HK-2 (cell line): Measurements from ENCODE around the gene CTBP2.

Experiments used
- DNase-seq: peaks from one replicate; pipeline ENCODE4 v3.0.0-alpha.2; 2018; ENCODE audit not compliant: unreplicated experiment

Gene CTBP2

GRCh38 chr10:125010362-125010761 is 150.0 kb downstream of the CTBP2 start:
- DNase-seq: no peak

DNA sequence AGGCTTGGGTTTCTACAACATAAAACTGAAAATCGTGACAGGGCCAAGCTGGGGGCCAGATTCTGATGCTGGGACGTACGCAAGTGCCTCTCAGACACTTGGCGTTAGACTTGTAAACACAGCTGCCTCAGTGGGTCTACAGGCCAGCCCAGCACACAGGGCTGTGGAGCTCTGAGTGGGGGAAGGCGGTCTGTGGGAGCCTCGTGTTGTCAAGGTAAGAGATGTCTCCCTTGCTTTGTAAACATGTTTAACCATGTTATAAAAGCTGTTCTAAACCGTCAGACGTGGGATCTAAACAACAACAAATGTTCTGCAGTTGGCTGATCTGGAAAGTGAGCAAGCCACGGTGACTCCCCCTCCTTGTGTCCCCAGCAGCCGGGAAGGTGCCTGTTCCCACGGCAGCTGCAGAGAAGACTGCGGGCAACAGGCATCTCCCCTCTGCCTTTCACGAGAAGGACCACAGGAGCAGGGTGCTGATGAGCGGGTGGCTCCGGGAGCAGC is 150.7 kb downstream of the CTBP2 start:
- no peak for DNase-seq

- no peak for DNase-seq
These were observed 151.4 kb downstream of the CTBP2 start for GRCh38 chr10:125008689-125009638.

DNA sequence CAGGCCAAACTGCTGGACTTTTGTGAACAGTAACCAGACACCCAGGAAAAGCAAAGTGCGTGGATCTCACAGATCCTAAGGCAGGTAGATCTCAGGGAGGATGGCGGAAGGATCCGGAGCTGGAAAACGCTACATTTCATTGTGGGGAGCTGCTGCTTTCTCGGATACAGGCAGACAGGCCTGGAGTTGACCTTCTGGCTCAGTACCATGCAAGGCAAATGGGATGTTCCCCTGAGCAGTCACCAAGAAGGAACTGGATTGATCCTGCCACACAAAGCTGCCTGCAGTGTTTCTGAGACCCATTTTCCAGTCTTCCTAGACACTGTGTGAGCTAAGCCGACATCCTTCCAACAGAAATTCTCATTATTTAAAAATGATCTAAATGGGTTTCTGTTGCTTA is 152.9 kb downstream of the CTBP2 start:
- DNase-seq: no peak

DNA sequence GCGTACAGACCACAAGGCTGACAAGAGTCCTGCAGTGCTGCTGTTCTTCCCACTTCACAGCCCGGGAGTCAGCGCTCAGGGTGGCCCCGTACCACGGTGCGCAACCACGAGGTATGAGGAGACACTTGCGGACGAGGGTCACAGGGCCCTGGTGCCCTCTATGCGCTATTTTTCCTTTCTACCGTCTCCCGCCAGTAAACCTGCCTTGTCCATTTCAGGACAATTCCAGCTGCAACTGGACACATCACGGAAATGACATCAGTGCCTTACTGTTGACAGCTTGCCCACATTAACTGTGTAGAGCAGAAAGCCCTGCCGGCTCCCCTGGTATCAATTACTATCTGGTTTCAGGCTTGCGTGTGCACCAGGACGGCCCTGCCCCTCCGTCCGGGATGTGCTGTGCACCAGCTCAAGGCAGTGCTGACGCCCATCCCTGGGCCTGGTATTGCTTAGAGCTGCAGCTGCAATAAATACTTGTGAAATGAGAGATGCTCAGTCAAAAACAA is 153.4 kb downstream of the CTBP2 start:
- DNase-seq: no peak

- DNase-seq: no peak
These were observed 154.1 kb downstream of the CTBP2 start for GRCh38 chr10:125006188-125006680.

GRCh38 chr10:125005312-125006187 is 154.8 kb downstream of the CTBP2 start:
- no peak for DNase-seq

- DNase-seq: no peak
These were observed 155.6 kb downstream of the CTBP2 start for GRCh38 chr10:125004571-125005311.

GRCh38 chr10:125003901-125004467 is 156.4 kb downstream of the CTBP2 start:
- no peak for DNase-seq

GRCh38 chr10:125003146-125003900 is 157.0 kb downstream of the CTBP2 start:
- no peak for DNase-seq

DNA sequence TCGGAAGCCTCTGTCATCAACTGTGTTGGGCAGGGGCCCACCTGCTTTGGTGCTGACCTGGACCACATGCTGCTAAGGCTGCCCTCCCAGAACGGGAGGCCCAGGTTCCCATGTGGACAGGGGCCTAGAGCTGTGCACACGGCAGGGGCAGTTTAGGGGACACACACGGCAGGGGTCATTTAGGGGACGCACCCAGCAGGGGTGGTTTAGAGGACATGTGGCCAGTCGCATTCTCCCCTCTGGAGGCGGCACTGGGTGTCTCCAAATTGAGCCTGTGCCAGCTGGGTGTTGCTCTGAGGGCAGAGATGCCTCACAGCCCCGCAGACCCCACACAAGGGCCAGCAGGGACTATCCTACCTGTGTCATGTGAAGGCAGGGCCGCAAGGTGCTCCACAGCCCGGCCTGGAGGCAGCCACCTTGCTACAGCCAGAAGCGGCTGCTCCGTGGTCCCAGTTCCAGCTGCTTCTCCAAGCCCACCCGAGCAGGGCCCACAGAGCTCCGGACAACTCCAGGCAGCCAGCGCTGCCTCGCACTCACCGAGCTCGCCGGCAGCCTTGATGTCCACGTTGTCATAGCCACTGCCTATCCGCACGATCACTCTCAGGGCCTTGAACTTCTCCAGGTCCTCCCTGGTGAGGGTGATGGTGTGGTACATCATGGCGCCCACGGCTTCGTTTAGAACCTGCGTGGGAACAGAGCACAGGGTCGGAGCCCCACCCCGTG is 157.8 kb downstream of the CTBP2 start:
- no peak for DNase-seq

DNA sequence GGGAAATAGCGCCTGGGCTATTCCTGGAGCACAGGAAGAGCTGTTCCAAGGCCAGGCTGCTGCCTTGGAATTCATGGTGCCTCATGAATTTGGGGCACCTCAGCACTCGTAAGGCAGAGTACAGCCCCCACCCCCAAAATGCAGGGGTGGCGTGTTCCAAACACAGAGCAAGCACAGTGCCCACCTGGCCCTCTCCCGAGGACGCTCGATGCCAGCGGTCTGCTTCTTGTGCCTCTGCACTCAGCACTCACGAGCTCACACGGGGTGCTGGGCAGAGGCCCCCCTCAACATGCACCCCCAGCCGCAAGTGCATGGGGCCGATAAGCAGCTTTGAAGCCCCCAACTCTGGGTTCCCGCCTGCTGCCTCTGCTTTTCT is 158.3 kb downstream of the CTBP2 start:
- no peak for DNase-seq

GRCh38 chr10:125001313-125002046 is 158.9 kb downstream of the CTBP2 start:
- no peak for DNase-seq

GRCh38 chr10:125000366-125001312 is 159.7 kb downstream of the CTBP2 start:
- no peak for DNase-seq

GRCh38 chr10:124999433-125000365 is 160.7 kb downstream of the CTBP2 start:
- no peak for DNase-seq

DNA sequence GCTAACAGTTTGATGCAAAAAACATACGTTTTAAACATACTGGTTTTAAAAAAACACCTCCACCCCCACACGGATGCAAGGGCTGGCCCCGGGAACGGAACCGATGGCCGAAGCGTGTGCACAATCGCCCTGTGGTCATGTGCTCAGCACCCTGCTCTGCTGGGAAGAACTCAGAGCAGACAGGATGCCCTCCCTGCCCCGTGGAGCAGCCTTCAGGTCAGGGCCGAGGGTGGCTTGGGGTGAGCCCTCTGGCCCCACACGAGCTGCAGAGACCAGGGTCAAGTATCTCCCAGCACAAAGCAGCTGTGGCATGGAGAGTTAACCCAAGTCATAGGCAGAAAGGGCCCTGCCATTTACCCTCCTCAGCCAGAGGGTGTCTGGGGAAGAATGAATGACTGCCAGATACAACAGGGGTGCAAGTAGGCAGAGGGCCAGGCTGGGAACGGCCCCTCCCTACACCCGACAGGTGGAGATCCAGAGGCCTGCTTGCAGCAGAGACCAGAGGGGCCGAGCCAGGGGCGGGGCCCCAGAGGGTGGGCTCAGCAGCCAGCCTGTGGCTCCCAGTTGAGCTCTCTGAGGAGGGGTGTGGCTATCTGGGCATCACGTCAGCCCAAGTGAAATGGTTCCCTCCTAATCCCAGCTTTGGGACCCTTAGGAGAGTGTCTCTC is 161.6 kb downstream of the CTBP2 start:
- no peak for DNase-seq
